Large intestine (tissue), 3 donors: ENCODE measurements around the gene PRELP. TPM values are rescaled to one million over a fixed set of nuclear protein-coding genes. Genes with fewer than 3 reads are reported as not detected.

Experiments used
- DNase-seq, 2 donors: peaks; one replicate each; pipeline versions ENCODE4 v3.0.0 to v3.0.0-alpha.2; 2013
- H3K27ac ChIP-seq: one replicate; pipeline ENCODE4 v1.5.1; 2013; ENCODE audit warnings: low read length
- H3K27me3 ChIP-seq: 2 replicates; pipeline ENCODE4 v1.6.1; 2013; ENCODE audit warnings: low read length; ENCODE audit not compliant: control insufficient read depth, insufficient read depth
- H3K36me3 ChIP-seq: 2 replicates; pipeline ENCODE4 v1.6.1; 2013; ENCODE audit warnings: low read length; ENCODE audit not compliant: control insufficient read depth, insufficient read depth
- H3K4me1 ChIP-seq: one replicate; pipeline ENCODE4 v1.6.1; 2013; ENCODE audit warnings: low read length; ENCODE audit not compliant: control insufficient read depth, insufficient read depth
- H3K4me3 ChIP-seq: one replicate; pipeline ENCODE4 v1.5.1; 2013; ENCODE audit warnings: low read length
- H3K9me3 ChIP-seq: one replicate; pipeline ENCODE4 v1.6.1; 2013; ENCODE audit warnings: mild to moderate bottlenecking, low read depth, low read length, moderate library complexity; ENCODE audit not compliant: control insufficient read depth
- WGBS: methylation state at CpG from one replicate; pipeline ENCODE4 v1.1.5; 2013; ENCODE audit warnings: low lambda C conversion rate; ENCODE audit not compliant: insufficient coverage; 5-methylcytosine and 5-hydroxymethylcytosine counted together
- polyA plus RNA-seq: library from polyadenylated mRNA; unstranded; fragments of 120-200 nt; gene quantifications from one replicate; pipeline ENCODE4 v1.2.1, GENCODE V29; 2013

PRELP gene
- polyA plus RNA-seq, 1 donor = 4.4 TPM

GRCh38 chr1:203488539-203488938 lies 12.9 kb downstream of the PRELP start:
- Histone ChIP-seq H3K9me3 (no peaks in the 10 kb centered on the region), H3K27ac (no peak overlapping the region), H3K4me3 (no peak overlapping the region), H3K36me3 (no peaks in the 10 kb centered on the region), H3K4me1 (peaks cover 13% of the 10 kb centered on the region), H3K27me3 (no peaks in the 10 kb centered on the region)
- no peak for DNase-seq
- no CpG with 5 or more reads among the region's 7 CpGs for WGBS

GRCh38 chr1:203490607-203491006 lies 15.0 kb downstream of the PRELP start:
- H3K4me1 ChIP-seq = peaks cover 13% of the 10 kb centered on the region
- H3K4me3 ChIP-seq = no peak overlapping the region
- no peak for DNase-seq
- no peaks in the 10 kb centered on the region for H3K27me3 ChIP-seq
- H3K36me3 ChIP-seq = no peaks in the 10 kb centered on the region
- H3K9me3 ChIP-seq = no peaks in the 10 kb centered on the region
- WGBS = no CpG with 5 or more reads among the region's 9 CpGs
- no peak overlapping the region for H3K27ac ChIP-seq

DNA sequence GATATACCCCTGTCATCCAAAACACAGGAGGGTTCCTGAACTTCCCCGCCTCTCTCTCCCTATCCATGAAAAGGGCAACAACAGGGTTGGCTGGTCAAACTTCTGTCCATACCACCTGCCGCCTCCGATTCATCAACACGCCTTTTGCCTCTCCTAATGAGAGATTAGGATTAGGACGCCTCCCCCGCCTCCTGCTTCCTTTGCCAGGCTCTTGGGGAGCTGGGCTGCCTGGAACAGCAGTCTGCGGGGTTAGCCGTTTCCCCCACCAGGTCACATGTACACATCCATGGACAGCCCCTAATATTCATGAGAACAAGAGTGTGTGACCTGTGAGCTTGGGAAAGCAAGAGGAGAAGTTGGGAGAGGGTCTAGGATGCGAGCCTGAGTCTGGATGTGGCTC lies 16.1 kb downstream of the PRELP start:
- Histone ChIP-seq H3K9me3 (no peaks in the 10 kb centered on the region), H3K4me1 (peaks cover 13% of the 10 kb centered on the region), H3K27ac (no peak overlapping the region), H3K36me3 (no peaks in the 10 kb centered on the region), H3K27me3 (no peaks in the 10 kb centered on the region), H3K4me3 (no peak overlapping the region)
- WGBS = no CpG with 5 or more reads among the region's 9 CpGs
- no peak for DNase-seq

DNA sequence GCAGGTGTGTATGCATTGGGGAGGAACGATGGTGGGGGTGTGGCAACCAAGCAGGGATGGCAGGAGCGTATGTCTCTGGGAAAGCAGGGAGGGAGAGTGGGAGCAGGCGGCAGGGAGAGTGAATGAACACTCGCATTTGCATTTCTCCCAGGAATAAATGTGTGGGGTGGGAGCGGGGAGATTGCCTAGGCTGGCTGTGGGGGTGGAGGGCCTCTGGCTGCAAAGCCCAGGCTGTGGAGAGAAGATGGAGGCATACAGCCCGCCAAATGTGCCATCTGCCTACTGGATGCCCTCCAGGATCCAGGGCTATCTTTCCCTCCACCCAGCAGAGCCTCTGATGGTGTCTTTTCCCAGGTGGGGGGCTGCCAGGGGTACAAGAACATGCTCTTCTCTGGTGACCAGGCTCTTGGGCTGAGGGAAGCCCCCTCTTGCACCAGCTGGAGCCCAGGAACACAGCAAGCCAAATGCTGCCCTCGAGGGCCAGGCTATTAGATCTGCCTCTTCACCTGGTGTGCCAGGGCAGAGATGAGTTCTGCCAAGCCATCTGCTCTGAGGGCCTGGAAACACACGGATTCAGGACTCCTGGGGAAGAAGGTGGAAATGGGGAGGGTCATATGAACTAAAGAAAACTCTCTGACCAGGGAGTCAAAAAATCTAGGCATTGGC lies 16.6 kb downstream of the PRELP start:
- DNase-seq = no peak
- Histone ChIP-seq H3K27me3 (no peaks in the 10 kb centered on the region), H3K9me3 (no peaks in the 10 kb centered on the region), H3K27ac (no peak overlapping the region), H3K4me3 (no peak overlapping the region), H3K36me3 (no peaks in the 10 kb centered on the region), H3K4me1 (peaks cover 8% of the 10 kb centered on the region)
- WGBS = no CpG with 5 or more reads among the region's 8 CpGs

GRCh38 chr1:203492748-203493130 lies 17.1 kb downstream of the PRELP start:
- H3K27ac ChIP-seq = no peak overlapping the region
- DNase-seq = no peak
- no peaks in the 10 kb centered on the region for H3K36me3 ChIP-seq
- no peaks in the 10 kb centered on the region for H3K9me3 ChIP-seq
- 80% methylated on average over 3 of the region's 6 CpGs for WGBS
- H3K4me3 ChIP-seq = no peak overlapping the region
- H3K4me1 ChIP-seq = peaks cover 7% of the 10 kb centered on the region
- no peaks in the 10 kb centered on the region for H3K27me3 ChIP-seq

- Histone ChIP-seq H3K27ac (no peak within 1 kb of the TSS), H3K27me3 (no peaks in the 10 kb centered on the region), H3K4me3 (no peak within 1 kb of the TSS), H3K36me3 (no peaks in the 10 kb centered on the region), H3K9me3 (no peaks in the 10 kb centered on the region), H3K4me1 (no peaks in the 10 kb centered on the region)
- 100% methylated on average over 1 of the region's 5 CpGs for WGBS
- no peak for DNase-seq
These were observed 18.3 kb downstream of the PRELP start, which contains the start of gene OPTC for GRCh38 chr1:203493901-203494300. OPTC (plus strand) TSS chr1:203494153; CDS start chr1:203496006, 1,853 bp downstream.

DNA sequence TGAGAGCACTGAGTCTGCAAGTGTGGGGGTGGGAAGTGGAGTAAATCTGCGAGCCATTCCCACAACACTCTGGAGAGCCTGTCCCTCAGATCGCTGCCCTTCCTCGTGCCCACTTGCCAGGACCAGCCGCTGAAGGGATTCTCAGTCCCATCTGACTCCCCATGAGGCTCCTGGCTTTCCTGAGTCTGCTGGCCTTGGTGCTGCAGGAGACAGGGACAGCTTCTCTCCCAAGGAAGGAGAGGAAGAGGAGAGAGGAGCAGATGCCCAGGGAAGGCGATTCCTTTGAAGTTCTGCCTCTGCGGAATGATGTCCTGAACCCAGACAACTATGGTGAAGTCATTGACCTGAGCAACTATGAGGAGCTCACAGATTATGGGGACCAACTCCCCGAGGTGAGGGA lies 20.2 kb downstream of the PRELP start:
- Histone ChIP-seq H3K4me3 (no peak overlapping the region), H3K27me3 (no peaks in the 10 kb centered on the region), H3K27ac (no peak overlapping the region), H3K36me3 (no peaks in the 10 kb centered on the region), H3K9me3 (no peaks in the 10 kb centered on the region), H3K4me1 (no peaks in the 10 kb centered on the region)
- WGBS = no CpG with 5 or more reads among the region's 7 CpGs
- DNase-seq = no peak

DNA sequence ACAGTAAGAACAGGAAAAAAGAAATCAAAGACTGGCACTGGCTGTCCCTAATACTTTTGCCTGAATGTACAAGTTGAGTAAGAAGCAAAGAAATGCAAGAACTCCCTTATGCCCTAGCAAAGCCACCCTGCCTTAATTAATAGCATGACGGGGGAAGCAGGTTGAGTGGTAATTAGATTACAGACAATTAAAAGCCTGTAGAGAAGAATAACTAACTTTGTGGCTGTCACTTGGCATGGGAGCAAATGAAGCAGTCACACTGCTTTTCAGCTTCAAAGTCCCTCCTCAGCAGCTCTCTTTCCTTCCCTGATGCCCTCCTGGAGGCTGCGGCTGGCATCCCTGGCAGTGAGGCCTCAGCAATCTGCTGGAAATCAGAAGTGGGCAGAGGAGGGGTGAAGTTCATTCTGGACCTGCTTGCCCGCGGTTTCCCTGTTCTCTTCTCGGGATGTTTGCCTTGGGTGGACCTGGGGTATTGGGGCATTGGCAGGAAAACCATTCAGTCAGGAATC lies 21.7 kb downstream of the PRELP start:
- no CpG with 5 or more reads among the region's 5 CpGs for WGBS
- Histone ChIP-seq H3K27me3 (no peaks in the 10 kb centered on the region), H3K9me3 (no peaks in the 10 kb centered on the region), H3K4me1 (no peaks in the 10 kb centered on the region), H3K36me3 (no peaks in the 10 kb centered on the region), H3K27ac (no peak overlapping the region), H3K4me3 (no peak overlapping the region)
- DNase-seq = no peak

DNA sequence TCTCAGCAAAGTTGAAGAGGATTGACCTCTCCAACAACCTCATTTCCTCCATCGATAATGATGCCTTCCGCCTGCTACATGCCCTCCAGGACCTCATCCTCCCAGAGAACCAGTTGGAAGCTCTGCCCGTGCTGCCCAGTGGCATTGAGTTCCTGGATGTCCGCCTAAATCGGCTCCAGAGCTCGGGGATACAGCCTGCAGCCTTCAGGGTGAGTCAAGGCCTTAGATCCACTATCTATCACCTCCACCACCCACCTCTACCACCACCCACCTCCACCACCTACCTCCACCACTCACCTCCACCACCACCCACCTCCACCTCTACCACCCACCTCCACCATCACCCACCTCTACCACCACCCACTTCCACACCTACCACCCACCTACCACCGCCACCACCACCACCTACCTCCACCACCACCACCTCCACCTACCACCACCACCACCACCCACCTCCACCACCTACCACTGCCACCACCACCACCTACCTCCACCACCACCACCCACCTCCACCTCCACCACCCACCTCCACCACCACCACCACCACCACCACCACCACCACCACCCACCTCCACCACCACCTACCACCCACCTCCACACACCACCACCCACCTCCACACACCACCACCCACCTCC lies 24.2 kb downstream of the PRELP start:
- Histone ChIP-seq H3K4me3 (no peak overlapping the region), H3K36me3 (no peaks in the 10 kb centered on the region), H3K9me3 (no peaks in the 10 kb centered on the region), H3K4me1 (no peaks in the 10 kb centered on the region), H3K27me3 (no peaks in the 10 kb centered on the region), H3K27ac (no peak overlapping the region)
- DNase-seq = no peak
- no CpG with 5 or more reads among the region's 7 CpGs for WGBS

DNA sequence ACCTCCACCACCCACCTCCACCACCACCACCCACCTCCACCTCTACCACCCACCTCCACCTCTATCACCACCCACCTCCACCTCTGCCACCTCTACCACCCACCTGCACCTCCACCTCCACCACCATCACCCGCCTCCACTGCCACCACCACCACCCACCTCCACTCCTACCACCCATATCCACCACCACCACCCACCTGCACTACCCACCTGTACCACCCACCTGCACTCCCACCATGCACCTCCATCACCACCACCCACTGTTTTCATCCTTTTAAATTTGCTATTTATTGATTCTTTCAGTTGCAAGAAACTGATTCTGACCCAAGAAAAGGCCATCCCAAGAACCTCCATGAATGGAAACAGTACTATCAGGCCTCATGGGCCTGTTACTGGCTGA lies 24.7 kb downstream of the PRELP start:
- H3K9me3 ChIP-seq = no peaks in the 10 kb centered on the region
- H3K36me3 ChIP-seq = no peaks in the 10 kb centered on the region
- WGBS = 100% methylated on average over 1 of the region's 1 CpG

DNA sequence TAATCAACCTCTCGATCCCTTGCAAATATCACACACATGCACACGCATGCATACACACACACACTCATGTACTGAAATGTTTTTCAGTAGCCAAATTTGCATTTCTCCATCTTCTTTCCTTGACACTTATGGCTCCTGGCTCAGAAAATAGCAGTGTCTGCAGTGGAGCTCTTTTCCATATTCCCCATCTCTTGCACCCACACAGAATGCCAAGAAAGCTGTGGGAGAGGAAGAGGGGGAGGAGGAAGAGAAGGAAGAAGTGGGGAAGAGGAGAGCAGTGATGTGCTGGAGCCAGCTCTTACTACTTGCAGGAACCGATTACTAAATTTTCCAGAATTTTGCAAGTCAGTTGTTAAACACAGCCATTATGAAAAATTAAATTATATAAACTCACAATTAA lies 28.2 kb downstream of the PRELP start:
- no peak overlapping the region for H3K4me3 ChIP-seq
- no peaks in the 10 kb centered on the region for H3K27me3 ChIP-seq
- no peak for DNase-seq
- no peaks in the 10 kb centered on the region for H3K36me3 ChIP-seq
- 73% methylated on average over 1 of the region's 3 CpGs for WGBS
- H3K27ac ChIP-seq = no peak overlapping the region
- H3K9me3 ChIP-seq = no peaks in the 10 kb centered on the region
- peaks cover 14% of the 10 kb centered on the region for H3K4me1 ChIP-seq

More for the DNA sequence above, 24.7 kb downstream of the PRELP start:
- H3K27me3 ChIP-seq = no peaks in the 10 kb centered on the region
- DNase-seq = no peak
- H3K4me3 ChIP-seq = no peak overlapping the region
- H3K27ac ChIP-seq = no peak overlapping the region
- H3K4me1 ChIP-seq = no peaks in the 10 kb centered on the region
